ENCODE measurements around the gene MIAT.

MIAT gene

DNA sequence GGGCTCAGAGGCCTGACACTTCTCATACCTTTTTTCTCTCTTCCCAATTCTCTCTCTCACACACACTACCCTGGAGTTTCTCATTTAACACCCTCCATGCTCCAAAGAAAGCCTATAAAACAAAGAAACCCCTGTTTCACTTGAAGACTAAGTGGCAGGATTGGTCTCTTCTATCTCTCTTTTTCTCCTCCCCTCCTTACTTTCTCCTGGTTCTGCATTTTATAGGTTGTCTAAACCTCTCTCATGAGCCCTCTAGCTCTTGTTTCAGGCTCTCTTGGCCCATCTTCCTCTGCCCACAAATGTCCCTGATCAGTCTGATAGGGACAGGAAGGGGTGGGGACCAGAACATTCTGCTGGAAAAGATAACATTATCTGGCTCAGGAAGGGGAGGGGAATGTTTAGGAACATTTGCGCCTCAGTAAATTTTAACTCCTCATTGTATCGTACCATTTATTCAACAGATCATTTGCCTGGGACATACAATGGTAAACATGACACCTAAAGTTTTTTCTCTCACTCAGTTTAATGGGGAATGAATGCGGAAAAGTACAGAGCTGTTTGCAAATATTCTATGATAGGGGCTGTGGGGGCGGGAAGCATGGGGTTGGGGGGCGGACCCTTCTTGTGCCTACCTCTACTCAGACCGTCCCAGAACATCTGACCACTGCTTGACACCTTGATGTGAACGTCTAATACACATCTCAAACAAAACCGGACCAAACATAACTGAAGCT is 24.8 kb upstream of the MIAT start:
- DNase-seq, result no peak

DNA sequence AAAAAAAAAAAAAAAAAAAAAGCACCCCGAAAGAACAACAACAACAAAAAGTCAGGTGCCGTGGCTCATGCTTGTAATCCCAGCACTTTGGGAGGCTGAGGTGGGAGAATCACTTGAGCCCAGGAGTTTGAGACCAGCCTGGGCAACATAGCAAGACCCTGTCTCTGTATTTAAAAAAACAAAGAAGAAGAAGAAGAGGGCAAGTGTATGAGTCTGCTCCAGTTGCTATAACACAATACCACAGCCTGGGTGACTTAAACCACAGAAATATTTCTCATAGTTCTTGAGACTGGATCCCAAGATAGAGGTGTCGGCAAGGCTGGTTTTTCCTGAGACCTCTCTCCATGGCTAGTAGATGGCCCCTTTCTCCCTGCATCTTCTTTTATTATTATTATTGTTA is 23.2 kb upstream of the MIAT start:
- DNase-seq, result no peak

DNA sequence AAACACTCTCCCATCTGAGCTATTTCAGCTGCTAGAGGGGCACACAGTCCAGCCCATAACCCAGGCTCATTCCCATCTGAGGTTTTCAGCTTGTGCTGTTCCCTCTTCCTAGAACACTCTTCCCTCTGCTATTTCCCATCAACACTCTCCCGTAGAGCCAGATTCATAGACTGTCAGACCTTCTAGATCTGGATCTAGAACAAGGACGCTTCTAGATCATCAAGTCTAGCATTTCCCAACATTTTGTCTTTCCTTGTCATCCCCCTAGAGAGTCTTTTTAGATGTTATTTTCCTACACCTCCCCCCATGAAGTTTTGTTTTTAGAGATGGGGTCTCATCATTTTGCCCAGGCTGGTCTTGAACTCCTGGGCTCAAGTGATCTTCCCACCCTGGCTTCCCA is 22.3 kb upstream of the MIAT start:
- DNase-seq, result no peak

GRCh38 chr22:26636296-26636695 is 21.1 kb upstream of the MIAT start:
- no peak for DNase-seq

DNA sequence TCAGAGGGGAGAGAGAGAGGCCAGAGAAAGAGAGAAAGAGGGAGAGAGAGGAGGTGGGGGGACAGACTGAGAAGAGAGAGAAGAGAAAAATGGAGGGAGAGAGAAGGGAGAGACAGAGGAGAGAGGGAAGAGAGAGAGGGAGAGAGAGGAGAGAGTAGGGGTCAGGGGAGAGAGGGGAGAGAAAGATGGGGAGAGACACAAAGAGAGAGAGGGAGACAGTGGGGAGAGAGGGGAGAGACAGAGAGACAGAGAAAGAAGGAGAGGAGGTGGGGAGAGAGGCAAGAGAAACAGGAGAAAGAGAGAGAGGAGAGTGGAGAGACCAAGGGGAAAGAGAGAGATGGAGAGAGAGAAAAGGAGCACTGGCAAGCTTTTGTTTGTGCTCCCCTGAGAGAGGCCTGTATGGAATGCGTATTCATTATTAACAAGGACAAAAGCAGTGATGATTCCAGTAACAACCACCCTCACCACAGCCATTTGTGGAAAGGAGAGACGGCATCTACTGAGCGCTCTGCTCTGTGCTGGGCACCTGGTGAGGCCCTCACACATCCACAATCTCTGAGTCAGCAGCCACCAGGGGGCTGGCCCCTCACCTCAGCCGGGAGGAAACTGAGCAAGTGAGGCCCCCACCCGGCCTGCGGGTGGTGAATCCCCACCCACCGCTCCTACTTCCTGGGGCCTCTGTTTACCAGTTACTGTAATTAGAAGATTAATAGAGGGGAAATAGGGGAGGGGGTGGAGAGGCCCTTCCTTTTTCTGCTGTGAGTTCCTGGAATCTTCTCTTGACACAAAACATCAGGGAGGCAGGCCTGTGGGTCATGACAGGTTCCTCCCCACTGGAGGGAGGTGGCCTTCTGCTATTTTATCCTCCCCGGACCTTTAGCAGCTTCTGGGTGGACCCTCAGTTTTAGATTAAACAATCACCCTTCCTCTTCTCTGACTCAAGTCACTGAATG is 14.6 kb upstream of the MIAT start:
- DNase-seq, result no peak

DNA sequence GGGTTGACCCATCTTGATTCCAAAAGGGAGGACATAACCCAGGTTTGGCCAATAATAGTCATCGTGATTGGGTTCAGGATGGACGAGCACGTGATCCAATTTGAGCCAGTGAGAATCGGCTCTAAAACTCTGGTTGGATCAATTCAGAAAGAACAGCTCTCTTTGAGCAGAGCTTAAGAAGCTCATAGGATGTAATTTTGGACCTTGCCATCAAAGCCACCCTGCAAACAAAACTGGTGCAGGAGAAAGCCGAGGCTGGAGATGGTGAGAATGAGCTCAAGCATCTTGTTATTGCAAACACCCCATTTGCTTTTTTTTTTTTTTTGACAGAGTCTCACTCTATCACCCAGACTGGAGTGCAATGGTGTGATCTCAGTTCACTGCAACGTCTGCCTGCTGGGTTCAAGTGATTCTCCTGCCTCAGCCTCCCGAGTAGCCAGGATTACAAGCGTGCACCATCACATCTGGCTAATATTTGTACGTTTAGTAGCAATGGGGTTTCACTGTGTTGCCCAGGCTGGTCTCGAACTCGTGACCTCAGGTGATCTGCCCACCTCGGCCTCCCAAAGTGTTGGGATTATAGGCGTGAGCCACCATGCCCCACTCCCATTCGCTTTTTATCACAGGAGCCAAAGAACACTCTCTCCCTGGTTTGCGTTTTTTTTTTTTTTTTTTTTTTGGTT is 13.8 kb upstream of the MIAT start:
- no peak for DNase-seq

GRCh38 chr22:26646158-26646557 is 11.2 kb upstream of the MIAT start:
- no peak for DNase-seq

- DNase-seq, result no peak
Measured at GRCh38 chr22:26648011-26648497, 9.3 kb upstream of the MIAT start.

- no peak for DNase-seq
Measured at GRCh38 chr22:26648528-26649388, 8.6 kb upstream of the MIAT start.

DNA sequence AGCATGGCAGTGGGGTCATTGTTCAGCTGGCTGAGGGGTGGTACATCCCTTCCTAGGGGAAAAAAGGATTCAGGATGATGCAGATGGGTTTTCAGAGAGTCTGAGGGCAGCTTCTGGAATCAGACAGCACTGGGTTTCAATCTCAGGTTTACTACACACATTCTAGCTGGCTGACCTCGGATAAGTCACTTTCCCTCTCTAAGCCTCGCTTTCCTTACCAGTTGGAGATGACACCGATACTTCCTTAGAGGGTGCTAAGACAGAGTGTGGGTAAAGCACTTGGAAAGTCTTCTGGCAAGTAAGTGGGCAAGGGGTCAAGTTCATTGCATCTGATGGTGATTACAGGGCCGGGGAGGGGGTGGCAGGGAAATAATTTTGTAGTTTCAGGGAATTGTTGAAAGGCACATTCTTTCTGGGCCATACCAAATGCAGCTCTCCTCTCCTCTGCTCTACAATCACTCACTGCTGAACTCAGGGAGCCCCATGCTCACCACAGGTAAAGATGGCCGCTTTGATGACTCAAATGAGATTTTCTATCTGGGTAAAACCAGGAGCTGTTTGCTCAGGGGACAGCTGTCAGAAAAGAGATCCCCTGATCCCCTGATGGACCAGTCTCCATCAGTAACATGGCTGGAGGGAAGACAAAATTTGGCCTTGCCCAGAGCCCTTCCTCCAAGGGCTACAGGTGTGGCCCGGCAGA is 6.5 kb upstream of the MIAT start:
- DNase-seq, result no peak

DNA sequence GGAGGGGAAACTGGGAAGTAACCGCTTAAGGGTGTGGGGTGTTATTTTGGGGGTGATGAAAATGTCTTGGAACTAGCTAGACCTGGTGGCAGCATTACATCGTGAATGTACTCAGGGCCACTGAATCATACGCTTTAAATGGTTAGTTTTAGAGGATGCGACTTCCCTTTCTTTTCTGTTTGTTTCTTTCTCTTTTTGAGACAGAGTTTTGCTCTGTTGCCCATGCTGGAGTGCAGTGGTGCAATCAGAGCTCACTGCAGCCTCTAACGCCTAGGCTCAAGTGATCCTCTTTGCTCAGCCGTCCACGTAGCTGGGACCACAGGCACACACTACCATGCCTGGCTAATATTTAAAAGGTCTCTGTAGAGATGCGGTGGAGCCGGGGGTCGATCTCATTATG is 5.6 kb upstream of the MIAT start:
- DNase-seq, result no peak

GRCh38 chr22:26658161-26658560 is 773 bp downstream of the MIAT start:
- DNase-seq, result no peak

- DNase-seq, result peak; percentile 64
Measured at GRCh38 chr22:26658671-26659478, 1.5 kb downstream of the MIAT start.

- no peak for DNase-seq
Measured at GRCh38 chr22:26660356-26660755, 3.0 kb downstream of the MIAT start.

- DNase-seq, result no peak
Measured at GRCh38 chr22:26660961-26661578, 3.7 kb downstream of the MIAT start.

DNA sequence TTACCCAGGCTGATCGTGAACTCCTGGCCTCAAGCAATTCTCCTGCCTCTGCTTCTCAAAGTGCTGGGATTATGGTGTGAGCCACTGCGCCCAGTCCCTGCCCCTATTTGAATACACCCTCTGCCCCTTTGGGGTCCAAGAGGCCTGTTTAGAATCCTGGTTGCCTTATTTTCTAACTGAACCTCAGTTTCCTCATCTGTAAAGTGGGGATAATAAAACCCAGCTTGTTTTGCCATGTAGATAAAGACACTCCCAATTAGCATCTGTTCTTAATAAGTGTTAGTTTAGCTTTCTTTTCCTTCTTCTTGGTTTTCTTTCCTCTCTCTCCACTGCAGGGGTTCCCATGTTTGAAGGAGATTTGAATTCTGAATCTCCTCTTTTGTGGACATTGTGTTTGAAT is 4.8 kb downstream of the MIAT start:
- no peak for DNase-seq

- no peak for DNase-seq
Measured at GRCh38 chr22:26663374-26663923, 6.1 kb downstream of the MIAT start.

- DNase-seq, result no peak
Measured at GRCh38 chr22:26665813-26666231, 8.4 kb downstream of the MIAT start.

DNA sequence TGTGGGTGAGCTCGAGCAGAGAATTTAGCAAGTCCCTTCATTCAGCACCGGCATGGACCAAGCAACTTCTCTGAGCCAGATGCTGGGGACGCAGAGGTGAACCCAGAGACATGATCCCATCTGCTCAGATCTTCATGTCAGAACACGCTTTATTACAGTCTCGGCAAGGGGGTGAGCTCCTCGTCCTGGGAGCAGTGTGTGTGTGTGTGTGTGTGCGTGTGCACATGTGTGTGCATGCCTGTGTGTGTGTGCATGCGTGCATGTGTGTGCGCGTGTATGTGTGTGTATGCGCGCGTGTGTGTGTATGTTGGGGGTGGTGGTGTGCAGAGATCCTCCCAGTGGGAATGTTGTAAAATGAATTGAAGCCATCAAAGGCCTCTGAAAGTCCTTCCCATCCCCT is 9.8 kb downstream of the MIAT start:
- no peak for DNase-seq

- DNase-seq, result no peak
Measured at GRCh38 chr22:26669060-26669481, 11.7 kb downstream of the MIAT start.
